Fibroblast of skin of abdomen (primary cell): ENCODE measurements around the gene HYAL2. TPM values are rescaled to one million over a fixed set of nuclear protein-coding genes. Genes with fewer than 3 reads are reported as not detected.

ENCODE experiments used
- DNase-seq: peaks from one replicate; pipeline ENCODE4 v3.0.0-alpha.2; 2013
- polyA plus RNA-seq, 2 experiments: library from polyadenylated mRNA; unstranded; fragments of 120-200 nt; gene quantifications; one replicate each; pipeline ENCODE4 v1.2.1, GENCODE V29; 2013; ENCODE audit not compliant: insufficient read length in 2 of 2

HYAL2 gene, protein sequence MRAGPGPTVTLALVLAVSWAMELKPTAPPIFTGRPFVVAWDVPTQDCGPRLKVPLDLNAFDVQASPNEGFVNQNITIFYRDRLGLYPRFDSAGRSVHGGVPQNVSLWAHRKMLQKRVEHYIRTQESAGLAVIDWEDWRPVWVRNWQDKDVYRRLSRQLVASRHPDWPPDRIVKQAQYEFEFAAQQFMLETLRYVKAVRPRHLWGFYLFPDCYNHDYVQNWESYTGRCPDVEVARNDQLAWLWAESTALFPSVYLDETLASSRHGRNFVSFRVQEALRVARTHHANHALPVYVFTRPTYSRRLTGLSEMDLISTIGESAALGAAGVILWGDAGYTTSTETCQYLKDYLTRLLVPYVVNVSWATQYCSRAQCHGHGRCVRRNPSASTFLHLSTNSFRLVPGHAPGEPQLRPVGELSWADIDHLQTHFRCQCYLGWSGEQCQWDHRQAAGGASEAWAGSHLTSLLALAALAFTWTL
- 30.8 TPM for polyA plus RNA-seq (2013, experiment 1 of 2; ENCODE audit: insufficient read length)
- polyA plus RNA-seq (2013, experiment 2 of 2; ENCODE audit: insufficient read length) = 31.7 TPM

DNA sequence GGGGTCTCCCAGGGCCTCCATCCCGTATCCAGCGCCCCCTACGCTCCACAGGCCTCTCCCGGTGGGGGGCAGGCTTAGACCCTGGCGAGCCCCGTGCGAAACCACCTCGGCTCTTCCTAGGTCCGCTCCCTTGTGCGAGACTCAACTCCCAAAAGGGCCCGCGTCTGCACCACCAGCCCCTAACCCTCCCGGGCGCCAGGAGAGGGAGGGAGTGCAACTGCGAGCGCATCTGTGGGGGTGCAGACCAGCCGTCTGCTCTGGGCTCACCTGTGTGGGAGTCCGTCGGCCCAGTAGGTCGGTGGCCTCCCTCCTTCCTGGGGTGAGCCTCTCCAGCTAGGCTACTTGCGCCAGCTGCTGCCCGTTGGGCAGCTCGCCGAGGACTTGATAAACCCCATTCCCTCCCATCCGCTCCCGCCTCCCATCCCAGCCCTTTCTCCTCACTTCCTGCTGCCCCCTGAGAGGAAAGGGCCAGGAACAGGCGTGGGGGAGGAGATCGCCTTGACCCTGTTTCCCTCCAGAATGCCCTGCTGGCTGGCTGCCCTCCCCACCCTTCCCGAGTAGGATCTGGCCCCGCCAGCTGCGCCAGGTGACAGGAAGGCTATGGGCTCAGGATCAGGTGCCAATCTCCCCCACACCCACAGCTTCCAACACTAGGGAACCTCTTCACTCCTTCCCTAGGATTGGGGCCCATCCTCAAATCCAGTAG is at the start of gene HYAL2:
Gene HYAL2, minus strand, starts transcription at position 360 of the 706 bp plus-strand sequence. CDS start 2,256 bp downstream, outside the sequence.
- DNase-seq = no peak

GRCh38 chr3:50371133-50371685 is 48.7 kb upstream of the HYAL2 start:
- peak; percentile 21 for DNase-seq

DNA sequence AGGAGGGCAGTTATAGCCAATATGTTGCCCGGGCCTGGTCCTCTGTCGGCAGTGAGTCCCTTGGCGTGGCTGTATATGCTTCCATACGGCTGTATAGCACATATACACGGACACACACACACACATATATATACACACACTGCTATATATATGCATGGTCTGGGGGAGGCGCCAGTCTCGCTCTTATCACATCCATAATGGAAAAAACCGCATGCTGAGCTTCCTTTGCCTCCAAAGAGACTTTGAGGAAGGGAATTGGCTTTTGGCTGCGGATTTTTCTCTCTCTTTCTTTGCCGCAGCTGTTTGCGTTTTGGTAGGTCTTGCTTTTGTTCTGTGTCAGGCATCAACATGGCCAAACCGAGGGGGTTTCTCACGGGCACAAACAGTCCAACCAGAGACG is 48.0 kb upstream of the HYAL2 start:
- DNase-seq = peak; percentile 49

- no peak for DNase-seq
These were observed 46.6 kb upstream of the HYAL2 start for GRCh38 chr3:50369012-50369670.

- no peak for DNase-seq
These were observed 43.3 kb upstream of the HYAL2 start for GRCh38 chr3:50365842-50366220.

DNA sequence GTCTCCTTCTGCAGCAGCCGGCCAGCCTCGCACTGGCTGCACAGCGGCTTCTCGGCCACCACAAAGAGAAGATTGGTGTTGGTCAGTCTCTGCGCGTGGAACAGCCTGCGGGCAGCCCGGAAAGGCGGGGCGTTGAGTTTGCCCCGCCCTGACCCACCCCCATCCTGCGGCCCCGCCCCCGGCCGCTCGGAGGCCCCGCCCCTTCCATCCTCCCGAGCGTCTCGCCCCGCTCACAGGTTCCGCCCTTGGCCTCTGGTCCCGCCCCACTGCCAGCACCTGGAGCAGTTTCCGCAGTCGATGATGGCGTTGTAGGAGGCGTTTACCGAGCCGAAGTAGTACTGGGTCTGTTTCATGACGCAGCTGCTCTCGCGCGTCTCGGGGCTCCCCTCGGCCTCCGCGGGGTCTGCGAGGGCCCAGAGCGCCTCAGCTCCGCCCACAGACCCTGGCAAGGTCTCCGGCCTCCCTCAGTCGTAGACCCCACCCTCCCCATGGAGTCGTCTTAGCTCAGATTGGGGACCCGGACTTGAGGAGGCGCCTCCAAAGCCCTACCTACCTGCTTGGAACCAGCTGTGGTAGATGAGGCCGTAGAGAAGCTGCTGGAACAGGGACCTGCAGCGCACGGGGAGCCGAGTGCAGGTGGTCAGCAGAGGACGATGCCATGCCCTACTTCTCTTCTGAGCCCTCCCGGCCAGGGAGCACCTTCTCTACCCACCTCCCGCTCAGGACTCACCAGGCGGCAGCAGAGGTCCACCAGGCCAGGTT is 42.7 kb upstream of the HYAL2 start:
- peak; percentile 56 for DNase-seq

GRCh38 chr3:50364573-50365079 is 42.1 kb upstream of the HYAL2 start:
- DNase-seq = peak; percentile 27

DNA sequence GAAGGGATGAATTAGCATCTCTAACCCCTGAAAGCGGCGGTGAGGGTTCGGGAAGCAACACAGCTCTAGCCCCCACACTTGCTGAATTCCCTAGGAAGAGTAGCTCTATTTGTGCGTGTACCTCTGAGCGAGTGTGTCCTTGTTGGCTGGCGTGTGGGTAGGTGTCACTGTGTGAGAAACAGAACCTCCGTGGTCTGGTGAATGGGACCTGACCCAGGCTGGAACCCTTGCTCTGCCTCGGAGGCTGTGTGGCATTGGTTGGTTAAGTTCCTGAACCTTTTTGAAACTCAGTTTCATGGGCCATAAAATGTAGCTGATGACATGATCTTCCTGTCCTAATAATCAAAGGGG is 37.2 kb upstream of the HYAL2 start:
- DNase-seq = no peak

- DNase-seq = peak; percentile 99
These were observed 36.6 kb upstream of the HYAL2 start, which contains the start of gene TMEM115 for GRCh38 chr3:50358911-50359759. Gene TMEM115, minus strand, starts transcription at chr3:50359521. Its CDS starts 458 bp downstream, at chr3:50359063.

- DNase-seq = no peak
These were observed 35.9 kb upstream of the HYAL2 start for GRCh38 chr3:50358355-50358910.

- no peak for DNase-seq
These were observed 34.9 kb upstream of the HYAL2 start for GRCh38 chr3:50357481-50357880.

- no peak for DNase-seq
These were observed 34.0 kb upstream of the HYAL2 start for GRCh38 chr3:50356553-50356952.

DNA sequence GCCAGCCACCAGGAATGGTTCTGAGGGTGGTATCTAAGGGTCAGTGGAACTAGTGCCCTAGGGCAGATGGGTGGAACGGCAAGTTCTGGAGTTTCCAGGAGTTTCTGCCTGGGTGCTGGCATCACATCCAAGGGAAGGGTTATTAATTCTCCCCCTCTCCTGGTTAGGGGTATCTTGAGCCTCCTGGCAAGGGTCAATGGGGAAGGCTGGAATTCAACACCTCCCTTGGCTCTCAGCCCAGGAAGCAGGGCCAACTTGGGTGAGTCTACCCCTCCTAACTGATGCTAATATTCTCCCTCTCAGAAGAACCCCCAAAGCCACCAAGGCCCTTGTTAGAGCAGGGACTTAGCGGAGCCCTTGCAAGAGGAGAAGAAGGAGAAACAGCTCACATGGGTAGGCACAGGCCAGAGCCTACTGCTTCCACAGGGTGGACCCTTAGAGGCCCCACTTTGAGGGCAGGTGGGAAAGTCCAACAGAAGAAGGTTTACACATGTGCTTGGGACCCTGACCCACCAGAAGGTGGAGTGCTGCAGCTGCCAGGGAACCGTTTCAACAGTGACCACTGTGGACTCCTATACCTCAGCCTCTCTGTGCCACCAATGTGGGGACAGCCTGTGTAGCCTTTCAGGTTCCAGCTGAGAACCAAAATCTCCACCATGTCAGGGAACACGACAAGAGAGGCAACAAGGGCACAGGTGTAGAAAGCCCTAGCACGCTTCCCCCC is 33.4 kb upstream of the HYAL2 start:
- no peak for DNase-seq

GRCh38 chr3:50354850-50355249 is 32.3 kb upstream of the HYAL2 start:
- no peak for DNase-seq

DNA sequence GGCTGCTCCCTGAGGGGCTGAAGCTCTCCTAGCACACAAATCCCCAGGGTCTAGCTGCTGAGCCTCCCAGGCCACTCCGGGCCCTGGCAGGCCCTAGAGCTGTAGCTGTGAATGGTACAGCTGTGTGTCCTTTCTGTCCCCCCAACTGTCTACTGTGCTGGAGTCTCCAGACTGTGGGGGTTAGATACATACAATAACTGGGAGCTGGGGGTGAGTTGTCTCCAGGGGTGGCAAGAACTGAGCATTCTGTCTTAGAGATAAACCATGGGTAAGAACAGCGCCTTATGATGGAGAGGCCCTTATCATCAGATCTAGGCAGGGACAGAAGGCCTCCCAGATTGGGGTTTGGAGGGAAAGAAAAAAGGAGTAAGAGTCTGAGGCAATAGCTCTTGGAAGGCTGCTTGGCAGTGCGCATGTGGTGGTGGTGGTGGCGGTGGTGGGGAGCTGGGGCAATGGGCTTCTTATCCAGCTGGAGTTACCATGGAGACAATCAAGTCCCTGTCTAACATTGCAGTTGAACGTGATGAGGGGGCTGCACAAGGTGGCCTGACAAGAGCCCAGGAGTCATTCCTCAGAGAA is 31.7 kb upstream of the HYAL2 start:
- no peak for DNase-seq

- no peak for DNase-seq
These were observed 30.9 kb upstream of the HYAL2 start for GRCh38 chr3:50353245-50354004.

DNA sequence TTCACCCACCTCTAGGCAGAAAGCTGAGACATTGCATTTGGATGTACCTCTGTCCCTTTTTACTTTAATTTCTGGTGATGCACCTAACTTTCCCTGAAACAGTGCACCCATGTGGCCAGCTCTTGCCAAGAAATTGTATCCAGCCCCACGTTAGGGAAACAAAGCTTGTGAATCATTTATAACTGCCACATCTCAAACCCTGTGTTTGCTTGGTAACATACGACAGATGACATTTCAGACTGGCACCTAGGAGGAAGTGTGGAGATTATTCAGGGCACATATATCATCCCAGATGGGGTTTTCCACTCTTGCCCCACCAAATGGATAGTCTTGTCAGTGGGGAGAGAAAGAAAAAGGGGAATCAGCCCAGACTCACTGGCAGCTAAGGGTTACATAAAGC is 30.2 kb upstream of the HYAL2 start:
- DNase-seq = no peak

DNA sequence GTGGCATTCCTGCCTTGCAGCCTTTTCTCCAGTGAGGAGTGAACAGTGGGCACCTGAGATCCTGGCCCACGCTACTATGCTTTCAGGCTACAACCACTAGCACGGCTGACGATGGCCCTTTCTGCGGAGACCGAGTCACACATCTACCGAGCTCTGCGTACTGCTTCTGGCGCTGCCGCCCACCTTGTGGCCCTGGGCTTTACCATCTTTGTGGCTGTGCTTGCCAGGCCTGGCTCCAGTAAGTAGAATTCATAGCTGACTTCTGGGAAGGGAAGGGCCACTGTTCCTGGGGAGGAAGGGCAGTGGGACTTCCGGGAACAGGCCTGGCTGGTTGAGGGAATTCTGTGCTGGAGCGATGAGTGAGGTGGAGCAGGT is 28.8 kb upstream of the HYAL2 start:
- no peak for DNase-seq
